Left ventricle myocardium superior (tissue), 1 donor: ENCODE data around the gene RAC3. TPM values are rescaled to one million over a fixed set of nuclear protein-coding genes. Genes with fewer than 3 reads are reported as not detected.
A peak's percentile ranks its signal among the peaks of the same experiment; 100 is the strongest.

Source experiments
- ATAC-seq: fragments of 200-7000 bp; cut with Tn5 transposase; one replicate; pipeline ENCODE4 v1.9.1; 2020; ENCODE audit warnings: mild to moderate bottlenecking, moderate library complexity
- DNase-seq: peaks from one replicate; pipeline ENCODE4 v3.0.0-alpha.2; 2020
- intact Hi-C: fragments of 100-400 bp; cut with micrococcal nuclease; formaldehyde crosslinking; loops from one replicate; pipeline ENCODE4 v1.11.0; 2022
- total RNA-seq: library from RNA; stranded (reverse); fragmentation: NEBNext Ultra II Directional; extraction: Animal tissue kit (Norgen Biotek cat#: 25700); gene quantifications from one replicate; pipeline ENCODE4 v1.2.1, GENCODE V29; 2021
- donor health status: DM: no; HTN: yes; CAD: no; lungs with severe emphysema.

The RAC3 gene
- total RNA-seq, 1 donor from 2014 or later: 1.8 TPM

DNA sequence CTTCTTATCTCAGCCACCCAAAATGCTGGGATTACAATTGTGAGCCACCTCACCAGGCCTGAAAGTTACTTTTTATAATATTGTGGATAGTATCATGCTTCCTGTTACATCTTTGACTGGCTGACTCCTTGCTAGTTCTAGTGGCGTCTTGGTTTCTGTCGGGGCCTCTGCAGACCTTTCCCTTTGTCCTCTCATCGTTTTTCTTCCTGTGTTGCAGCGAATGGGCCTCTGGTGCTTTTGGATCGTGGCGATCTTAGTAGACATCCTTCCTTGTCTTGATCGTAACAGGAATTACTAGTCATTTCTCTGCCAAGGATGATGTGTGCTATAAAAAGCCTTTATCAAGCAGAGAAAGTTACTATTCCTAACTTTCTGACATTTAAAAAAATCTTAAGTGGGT is 33.3 kb upstream of the RAC3 start:
- no peak for DNase-seq
- intact Hi-C loops: no loop called here
- ATAC-seq: no peak

DNA sequence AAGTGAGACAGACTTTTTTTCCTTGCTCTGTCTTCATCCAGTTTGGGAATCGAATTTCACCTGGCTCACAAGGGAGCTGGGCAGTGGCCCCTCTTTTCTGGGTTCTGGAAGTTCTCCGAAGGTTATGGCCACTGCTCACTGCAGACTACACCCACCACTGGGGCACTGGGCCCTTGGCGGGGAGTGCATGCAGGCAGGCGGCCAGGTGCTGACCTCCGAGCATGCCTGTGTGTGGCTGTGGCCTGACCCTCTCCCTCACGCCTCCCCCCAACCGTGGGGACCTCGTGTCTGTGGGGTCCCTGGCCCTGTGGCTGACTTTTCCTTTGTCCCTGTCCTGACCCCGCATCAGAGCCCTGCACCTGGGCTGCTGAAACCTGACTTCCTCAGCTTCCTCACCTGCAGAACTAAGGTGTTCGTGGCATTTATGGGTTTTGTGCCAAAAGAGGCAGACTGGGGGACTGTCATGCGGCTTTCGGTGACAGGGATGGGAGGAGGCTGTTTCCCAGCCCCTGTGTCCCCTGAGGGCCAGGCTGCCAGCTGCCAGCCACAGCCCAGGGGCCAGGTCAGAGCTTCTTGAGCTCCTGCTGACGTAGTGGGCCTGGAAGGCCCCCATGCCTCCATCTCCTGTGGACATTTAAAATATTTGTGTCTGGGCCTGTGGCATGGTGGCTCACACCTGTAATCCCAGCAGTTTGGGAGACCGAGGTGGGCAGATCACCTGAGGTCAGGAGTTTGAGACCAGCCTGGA is 32.6 kb upstream of the RAC3 start:
- DNase-seq: no peak
- no peak for ATAC-seq
- intact Hi-C loops: no loop called here

DNA sequence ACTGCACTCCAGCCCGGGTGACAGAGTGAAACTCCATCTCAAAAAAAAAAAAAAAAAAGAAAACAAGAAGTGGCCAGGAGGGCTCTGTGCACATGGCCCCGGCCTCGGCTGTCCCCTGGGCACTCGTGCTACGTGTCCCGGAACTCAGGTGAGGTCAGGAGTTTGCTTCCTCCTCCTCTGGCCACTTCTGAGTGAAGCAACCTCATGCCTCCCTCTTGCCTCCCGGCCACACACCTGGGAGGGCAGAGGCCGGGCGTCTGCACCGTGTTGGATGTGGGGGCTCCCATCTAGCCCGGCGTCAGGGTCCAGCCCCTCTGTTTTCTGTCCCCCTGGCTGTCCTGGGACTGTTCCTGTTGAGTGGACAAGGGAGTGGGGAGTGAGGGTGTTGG is 31.9 kb upstream of the RAC3 start:
- no peak for DNase-seq
- ATAC-seq: no peak
- intact Hi-C loops: no loop called here

DNA sequence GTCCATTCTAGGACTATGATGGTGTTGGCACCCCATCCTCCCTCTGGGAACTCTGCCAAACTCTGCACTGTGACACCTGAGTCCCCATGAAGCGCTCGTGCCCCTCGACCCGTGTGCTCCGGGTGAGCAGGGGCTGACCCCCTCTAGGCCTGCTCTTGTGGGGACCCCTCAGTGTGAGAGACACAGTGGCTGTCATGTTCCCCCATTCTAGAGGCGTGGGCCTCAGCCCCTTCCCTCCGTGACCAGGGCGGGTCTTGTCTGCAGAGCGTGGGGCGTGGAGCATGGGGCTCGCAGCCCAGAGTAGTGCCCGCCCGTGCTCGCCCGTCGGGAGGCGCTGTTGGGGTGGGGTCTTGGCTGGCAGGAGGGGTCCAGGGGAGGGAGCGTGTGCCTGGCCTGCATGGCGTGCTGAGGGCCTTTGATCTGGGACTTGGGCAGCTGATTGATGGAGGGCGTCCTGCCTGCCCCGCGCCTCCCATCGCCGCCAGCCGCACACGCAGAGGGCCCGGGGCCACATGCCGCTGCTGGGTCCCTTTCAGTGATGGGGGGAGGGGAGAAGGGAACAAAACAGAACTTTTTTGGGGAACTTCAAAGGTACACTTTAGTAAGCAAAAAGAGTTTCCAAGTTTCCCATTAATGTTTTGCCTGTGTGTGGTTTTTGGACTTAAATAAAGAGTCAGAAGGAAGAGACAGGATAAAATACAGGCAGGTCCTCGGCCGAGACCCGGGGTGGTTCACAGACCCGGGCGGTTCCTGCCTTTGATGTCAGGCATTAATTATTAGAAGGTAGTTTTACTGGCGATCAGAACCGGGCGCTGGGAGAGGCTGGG is 31.3 kb upstream of the RAC3 start:
- ATAC-seq: no peak
- intact Hi-C loops: no loop called here

DNA sequence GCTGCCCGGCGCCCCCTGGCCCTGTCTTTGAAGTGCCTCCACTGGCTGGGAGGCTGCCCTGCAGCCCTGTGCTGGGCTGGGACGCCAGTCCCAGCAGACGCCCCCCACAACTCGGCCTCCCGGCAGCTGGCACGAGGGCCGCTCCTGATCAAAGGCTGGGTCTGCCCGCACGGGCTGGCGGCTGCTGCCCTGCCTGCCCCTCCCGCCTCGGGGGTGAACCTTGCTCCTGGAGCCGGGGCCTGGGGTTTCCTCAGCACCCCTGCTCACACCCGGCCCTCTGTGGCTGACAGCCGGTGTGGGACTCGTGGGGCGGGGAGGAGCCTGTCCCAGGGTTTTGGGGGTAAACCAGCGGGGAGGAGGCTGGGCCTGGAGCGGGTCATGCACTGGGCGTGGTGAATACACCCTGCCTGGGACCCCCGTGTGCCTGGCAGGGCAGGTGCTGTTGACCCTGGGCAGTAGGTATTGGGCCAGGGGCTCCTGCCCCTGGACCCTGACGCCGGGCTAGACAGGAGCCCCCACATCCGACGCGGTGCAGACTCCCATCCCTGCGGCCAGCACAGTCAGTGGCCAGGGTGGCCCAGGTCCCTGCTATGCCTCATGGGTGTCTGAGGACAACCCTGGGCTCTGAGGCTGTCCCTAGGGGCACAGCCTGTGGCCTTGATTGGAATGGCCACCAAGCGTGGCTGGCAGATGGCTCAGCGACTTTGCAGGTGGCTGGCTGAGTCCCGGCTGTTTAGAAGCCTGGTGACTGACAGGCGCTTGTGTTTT is 30.5 kb upstream of the RAC3 start:
- intact Hi-C loops: no loop called here
- DNase-seq (no peak), ATAC-seq (no peak)

More for the DNA sequence above, 31.3 kb upstream of the RAC3 start:
- no peak for DNase-seq

DNA sequence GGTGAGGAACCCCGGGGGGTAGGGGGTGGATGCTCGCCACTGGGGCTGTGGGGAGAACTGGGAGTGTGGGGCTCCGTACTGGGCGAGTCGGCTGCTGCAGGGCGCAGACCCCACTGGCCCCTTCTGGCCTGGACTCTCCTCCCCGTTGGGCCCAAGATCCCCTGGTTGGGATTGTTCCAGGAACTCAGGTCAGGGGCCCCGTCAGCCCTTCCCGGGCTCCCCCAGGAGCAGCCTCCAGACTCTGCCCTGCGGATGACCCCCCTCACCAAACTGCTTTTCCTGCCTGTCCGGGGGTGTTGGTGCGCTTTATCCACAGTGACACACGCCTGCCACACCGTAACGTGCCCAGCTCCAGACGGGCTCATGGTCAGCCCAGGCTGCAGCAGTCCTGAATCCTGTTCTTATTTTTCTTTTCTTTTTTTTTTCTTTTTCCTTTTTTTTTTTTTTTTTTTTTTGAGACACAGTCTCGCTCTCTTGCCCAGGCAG is 29.9 kb upstream of the RAC3 start:
- DNase-seq (no peak), ATAC-seq (no peak)
- intact Hi-C loops: no loop called here

DNA sequence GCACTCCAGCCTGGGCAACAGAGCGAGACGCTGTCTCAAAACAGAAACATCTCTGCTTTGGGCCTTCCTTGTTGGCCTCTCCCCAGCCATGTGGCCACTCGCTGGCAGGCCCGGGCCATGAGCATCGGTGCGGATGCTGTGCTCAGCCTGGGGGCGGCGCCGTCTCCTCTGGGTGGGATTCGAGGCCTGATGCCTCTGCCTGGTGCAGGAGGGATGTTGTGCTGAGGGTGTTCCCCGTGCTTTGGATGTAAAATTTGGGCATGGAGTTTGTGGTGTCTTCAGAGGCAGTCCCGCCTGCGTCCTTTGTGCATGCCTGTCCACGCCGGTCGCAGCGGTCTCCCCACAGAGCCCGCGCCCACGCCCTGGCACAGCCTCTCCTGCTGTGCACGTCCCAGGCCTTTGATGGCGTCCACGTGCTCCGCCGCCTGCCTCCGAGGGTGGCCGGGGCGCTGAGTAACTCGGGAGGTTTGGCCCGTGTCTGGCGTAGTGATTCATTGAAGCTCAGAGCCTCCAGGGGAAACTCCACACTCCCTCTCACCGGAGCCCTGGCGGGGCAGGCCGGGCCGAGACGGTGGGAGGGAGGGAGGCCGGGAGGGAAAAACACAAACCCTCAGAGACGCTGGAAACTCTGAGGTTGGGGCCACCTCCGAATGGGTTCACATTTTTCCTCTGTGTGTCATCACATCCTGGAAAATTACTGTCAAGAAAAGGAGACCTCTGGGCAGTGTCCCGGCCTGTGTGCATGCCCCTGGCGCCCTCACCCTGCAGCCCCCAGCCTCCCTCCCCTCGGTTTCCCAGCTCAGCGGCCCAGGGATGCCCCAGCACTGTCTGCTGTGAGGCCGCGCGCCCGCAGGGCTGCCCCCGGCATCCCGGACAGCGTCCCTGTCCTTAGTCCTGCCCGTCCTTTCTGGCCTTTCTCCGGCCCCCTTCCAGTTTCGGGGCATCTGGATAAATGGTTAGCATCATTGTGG is 27.8 kb upstream of the RAC3 start:
- ATAC-seq (peak; percentile 55), DNase-seq (peak; percentile 70)
- intact Hi-C loops: no loop called here

DNA sequence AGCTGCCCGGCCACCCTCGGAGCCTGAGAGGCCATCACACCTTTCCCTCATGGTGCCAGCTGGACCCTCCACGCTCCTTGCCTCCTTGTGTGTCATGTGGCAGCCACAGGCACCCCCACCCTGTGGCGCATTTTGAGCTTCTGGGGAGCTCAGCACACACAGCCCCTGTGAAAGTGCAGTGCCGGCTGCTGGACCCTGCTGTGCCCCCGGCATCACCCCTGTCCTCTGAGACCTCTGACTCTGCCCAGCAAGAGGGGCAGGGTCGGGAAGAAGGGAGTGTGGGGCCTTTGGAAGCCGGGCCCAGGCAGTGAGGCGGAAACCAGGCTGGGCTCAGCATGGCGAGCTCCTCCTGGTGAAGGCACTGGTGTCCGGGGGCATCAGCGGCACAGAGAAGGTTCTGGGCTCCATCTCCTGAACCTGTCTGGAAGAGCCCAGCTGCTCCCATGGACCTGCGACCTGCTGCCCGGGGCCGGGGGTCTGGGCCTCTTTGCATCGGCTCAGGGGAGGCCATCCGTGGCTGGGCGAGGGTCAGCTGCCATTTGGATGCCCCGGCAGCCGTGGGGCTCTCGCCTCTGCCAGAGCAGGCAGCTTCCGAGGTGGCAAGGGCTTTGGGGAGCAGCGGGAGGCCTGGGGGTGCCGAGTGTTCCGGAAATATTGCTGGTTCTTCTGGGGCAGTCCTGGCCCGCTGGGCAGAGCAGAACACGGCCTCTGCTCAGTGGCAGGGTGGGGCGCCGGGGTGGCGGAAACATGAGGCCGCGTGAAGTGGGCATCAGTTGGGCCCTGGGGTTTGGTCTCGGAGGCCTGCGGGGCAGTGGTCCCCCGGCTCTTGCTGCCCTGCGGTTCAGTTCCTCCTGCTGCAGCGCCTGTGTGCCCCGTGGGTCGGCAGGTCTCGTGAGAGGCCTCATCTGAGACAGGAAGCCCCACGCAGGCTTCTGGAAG is 26.7 kb upstream of the RAC3 start:
- no peak for ATAC-seq
- intact Hi-C loops: no loop called here

DNA sequence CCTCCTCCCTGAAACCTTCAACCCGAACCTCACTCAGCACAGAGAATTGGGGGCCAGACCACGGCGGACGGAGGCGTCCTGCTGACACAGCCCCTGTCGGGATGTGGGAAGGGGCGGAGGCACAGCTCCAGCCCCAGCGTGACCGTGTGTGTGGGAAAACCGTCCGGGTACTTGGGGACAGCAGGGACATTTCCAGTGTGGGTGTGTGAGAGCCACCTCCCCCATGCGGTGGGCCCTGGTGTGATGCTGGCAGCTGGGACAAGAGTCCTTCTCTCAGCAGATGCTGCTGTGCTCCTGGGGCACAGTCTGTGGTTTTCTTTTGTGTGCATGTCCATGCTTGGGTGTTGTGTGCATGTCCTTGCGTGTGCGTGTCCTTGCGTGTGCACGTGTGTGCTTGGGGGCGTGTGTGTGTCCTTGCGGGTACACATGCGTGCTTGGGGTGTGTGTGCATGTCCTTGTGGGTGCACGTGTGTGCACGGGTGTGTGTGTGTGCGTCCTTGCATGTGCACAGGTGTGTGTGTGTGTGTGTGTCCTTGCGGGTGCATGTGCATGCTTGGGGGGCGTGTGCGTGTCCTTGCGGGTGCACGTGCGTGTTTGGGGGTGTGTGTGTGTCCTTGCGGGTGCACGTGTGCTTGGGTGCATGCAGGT is 25.7 kb upstream of the RAC3 start:
- DNase-seq (no peak), ATAC-seq (no peak)
- intact Hi-C loops: no loop called here

More for the DNA sequence above, 26.7 kb upstream of the RAC3 start:
- DNase-seq: no peak

DNA sequence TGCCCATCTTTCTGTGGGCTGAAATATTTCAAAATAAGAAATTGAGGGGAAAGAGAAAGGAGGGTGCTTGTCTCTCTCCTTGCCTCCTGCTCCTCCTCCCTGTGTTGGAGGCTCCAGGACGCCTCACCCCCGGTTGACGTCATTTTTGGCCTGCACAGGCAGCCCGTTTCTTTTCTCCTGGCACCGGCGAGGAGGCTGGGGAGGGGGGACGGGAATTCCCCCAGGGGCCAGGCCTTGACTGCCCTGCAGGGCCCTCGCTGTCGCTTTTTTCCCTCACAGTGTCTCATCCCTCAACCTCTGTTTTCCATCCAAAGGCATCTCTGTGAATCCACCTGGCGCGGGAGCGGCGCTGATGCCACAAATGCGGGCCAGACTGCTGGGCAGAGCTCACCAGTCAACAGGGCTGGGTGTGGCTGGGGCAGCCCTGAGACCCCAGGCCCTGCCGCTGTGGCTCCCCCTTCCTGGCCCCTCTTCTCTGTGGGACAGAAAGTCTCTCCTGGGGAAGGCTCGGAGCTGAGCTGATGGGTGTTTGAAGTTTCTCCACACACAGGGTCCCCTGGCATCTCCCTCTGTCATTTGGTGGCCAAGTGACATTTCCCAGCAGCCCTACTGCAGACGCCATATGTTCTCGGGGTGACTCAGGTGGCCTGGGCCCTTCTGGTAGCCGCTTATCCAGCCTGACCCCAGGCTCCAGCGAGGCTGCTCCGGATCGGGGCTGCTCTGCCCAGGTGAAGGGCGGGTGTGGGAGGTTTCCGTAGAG is 24.8 kb upstream of the RAC3 start:
- peak; percentile 54 for ATAC-seq
- intact Hi-C loops: no loop called here
- DNase-seq: no peak

DNA sequence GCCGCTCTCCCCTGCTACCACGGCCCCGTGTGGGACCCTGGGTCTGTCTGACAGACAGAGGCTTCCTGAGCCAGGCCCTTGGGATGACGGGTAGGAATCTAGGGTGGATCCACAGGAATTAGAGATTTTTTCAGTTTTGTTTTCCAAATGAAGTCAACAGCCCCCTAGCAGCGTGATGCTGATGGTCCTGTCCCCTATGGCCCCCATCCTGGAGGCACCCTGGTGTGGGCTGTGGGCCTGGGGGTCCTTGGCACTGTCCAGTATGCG is 24.3 kb upstream of the RAC3 start:
- ATAC-seq (no peak), DNase-seq (no peak)
- intact Hi-C loops: no loop called here

DNA sequence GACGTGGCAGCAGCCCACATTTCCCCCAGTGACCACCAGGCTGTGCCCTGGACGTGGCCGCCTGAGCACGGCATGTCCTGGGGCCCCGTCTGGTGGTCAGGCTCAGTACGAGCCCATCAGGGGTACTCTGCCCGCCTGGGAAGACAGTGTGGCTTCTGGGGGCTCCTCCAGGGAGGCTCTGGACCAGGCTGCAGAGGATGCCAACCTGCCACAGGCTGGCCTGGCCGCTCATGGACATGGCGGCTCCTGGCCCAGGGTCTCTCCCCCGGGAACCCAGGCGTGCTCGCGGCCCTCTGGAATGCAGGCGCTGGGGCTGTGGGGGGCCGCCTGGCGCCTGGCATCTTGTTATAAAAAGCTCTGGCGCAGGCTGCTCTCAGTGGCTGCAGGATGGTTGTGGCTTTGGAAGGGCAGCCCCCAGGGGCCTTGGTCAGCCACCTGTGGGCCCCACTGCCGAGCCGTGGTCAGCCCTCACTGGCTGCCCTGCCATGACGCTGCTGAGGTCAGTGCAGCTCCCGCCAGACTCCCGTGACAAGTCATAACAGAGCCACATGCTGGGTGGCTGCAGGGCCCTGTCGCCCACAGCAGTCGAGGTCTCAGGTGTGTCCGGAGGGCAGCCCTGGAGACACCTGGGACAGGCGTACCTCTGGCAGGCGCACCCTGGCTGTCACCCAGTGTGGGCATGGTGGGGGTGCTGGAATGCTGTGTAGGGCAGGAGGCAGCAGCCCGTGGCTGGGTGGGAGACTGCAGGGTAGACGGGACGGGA is 23.8 kb upstream of the RAC3 start:
- ATAC-seq: no peak
- DNase-seq: no peak
- intact Hi-C loops: no loop called here

DNA sequence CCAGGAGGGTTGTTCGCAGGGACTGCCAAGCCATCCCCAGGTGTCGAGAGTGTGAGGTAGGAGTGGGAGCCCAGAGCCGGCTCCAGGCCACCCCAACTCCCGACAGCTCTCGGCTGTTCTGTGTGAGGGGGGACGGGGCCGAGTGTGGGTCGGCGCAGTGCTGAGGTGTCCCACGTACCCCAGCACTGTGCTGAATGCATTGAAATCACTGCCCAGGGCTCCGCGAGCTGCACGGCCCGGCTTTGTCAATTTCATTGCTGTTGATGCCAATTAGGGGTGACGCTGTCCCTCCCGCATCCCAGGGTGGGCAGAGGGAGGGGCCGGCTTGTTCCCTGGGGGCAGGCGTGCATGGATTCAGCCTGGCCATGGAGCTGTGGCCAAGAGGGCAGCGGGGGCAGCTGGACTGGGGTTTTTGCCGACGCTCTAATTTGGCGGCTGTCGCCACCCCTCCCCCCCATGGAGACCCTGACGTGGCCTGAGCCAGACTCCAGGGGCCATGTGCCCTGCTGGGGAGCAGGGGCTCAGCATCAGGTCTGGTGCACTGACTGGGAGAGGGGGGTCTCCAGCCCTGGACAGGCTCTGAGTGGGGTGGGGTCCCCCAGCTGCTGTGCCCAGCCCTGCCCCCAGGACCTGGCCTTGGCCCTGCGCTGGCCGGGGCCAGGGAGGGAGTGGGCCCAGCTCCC is 23.1 kb upstream of the RAC3 start:
- no peak for DNase-seq
- intact Hi-C loops: no loop called here
- ATAC-seq: no peak

DNA sequence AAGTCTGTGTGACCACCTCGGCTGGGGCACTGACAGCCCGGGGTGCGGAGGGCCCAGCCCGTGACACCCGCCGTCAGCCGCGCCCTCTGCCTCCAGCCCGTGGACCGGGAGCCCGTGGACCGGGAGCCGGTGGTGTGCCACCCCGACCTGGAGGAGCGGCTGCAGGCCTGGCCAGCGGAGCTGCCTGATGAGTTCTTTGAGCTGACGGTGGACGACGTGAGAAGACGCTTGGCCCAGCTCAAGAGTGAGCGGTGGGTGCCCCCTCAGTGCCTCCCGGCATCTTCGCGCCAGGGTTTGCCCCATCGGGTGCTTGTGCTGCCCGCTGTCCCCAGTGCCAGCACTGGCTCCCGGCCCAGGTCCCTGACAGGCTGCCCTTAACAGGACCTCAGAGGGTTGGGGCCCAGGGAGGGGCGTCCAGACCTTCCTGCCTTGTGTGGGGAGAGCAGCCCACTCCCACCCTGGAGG is 22.5 kb upstream of the RAC3 start:
- intact Hi-C loops: no loop called here
- ATAC-seq (peak; percentile 9), DNase-seq (peak; percentile 77)

DNA sequence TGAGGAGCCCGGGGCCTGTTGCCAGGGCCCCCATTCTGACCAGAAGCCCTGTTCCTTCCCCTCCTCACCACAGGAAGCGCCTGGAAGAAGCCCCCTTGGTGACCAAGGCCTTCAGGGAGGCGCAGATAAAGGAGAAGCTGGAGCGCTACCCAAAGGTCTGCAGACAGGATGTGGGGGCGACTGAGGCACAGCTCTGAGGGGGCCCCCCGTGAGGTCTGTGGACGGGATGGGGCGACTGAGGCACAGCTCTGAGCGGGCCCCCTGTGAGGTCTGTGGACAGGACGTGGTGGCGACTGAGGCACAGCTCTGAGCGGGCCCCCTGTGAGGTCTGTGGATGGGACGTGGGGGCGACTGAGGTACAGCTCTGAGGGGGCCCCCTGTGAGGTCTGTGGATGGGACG is 22.1 kb upstream of the RAC3 start:
- intact Hi-C loops: no loop called here

More for the DNA sequence above, 22.1 kb upstream of the RAC3 start:
- no peak for ATAC-seq
- no peak for DNase-seq
